Keratinocyte (primary cell): ENCODE measurements around the gene YWHAB. TPM values are rescaled to one million over a fixed set of nuclear protein-coding genes. Genes with fewer than 3 reads are reported as not detected.

ENCODE experiments used
- DNase-seq: peaks from one replicate; pipeline ENCODE4 v3.0.0-alpha.2; 2011; ENCODE audit warnings: low read depth, missing footprints, low spot score
- FAIRE-seq: peaks from 2 replicates; lab custom pipeline; 2011; peaks lifted over from hg19 to GRCh38; lab: Jason Lieb, UNC
- H2AFZ ChIP-seq: 2 replicates; pipeline ENCODE4 v1.6.0; 2012; ENCODE audit warnings: low read length, control low read depth, inconsistent platforms; ENCODE audit not compliant: control insufficient read depth
- H3K27ac ChIP-seq: 2 replicates; pipeline ENCODE4 v1.5.1; 2011; ENCODE audit warnings: low read length; ENCODE audit not compliant: control insufficient read depth, insufficient read depth
- H3K27me3 ChIP-seq: 3 replicates; pipeline ENCODE4 v1.6.0; 2011; ENCODE audit warnings: low read length; ENCODE audit not compliant: control insufficient read depth, insufficient read depth; ENCODE audit errors: extremely low read depth
- H3K36me3 ChIP-seq, 2 experiments: 2 replicates in 1 of 2; 3 replicates in 1 of 2; pipeline ENCODE4 v1.5.1; 2011; ENCODE audit warnings: low read length in 2 of 2, mild to moderate bottlenecking in 1 of 2; ENCODE audit not compliant: control insufficient read depth in 2 of 2, insufficient read depth in 2 of 2; ENCODE audit errors: extremely low read depth in 1 of 2
- H3K4me1 ChIP-seq: 3 replicates; pipeline ENCODE4 v1.5.1; 2011; ENCODE audit warnings: low read length; ENCODE audit not compliant: control insufficient read depth, insufficient read depth; ENCODE audit errors: extremely low read depth
- H3K4me2 ChIP-seq: 3 replicates; pipeline ENCODE4 v1.6.0; 2011; ENCODE audit warnings: low read depth, low read length; ENCODE audit not compliant: control insufficient read depth, insufficient read depth; ENCODE audit errors: extremely low read depth
- H3K4me3 ChIP-seq, 3 experiments: fragments of 200-600 bp in 1 of 3; sonication (generic) in 1 of 3; 2 replicates in 2 of 3; 3 replicates in 1 of 3; pipeline ENCODE4 v1.5.1; 2011 to 2016; ENCODE audit warnings: low read length in 3 of 3, mild to moderate bottlenecking in 3 of 3, control low read depth in 2 of 3, inconsistent platforms in 1 of 3, low read depth in 1 of 3, mixed read lengths in 1 of 3, mixed run types in 1 of 3, moderate library complexity in 1 of 3; ENCODE audit not compliant: control insufficient read depth in 2 of 3, insufficient read depth in 2 of 3; ENCODE audit errors: extremely low read depth in 1 of 3
- H3K79me2 ChIP-seq: 2 replicates; pipeline ENCODE4 v1.6.0; 2012; ENCODE audit warnings: low read length; ENCODE audit not compliant: control insufficient read depth, insufficient read depth
- H3K9ac ChIP-seq: 3 replicates; pipeline ENCODE4 v1.6.0; 2011; ENCODE audit warnings: low read length; ENCODE audit not compliant: control insufficient read depth, insufficient read depth; ENCODE audit errors: extremely low read depth
- H3K9me1 ChIP-seq: 3 replicates; pipeline ENCODE4 v1.6.0; 2011; ENCODE audit warnings: low read length; ENCODE audit not compliant: control insufficient read depth, insufficient read depth; ENCODE audit errors: extremely low read depth
- H3K9me3 ChIP-seq: 2 replicates; pipeline ENCODE4 v1.5.1; 2012; ENCODE audit warnings: low read depth, low read length; ENCODE audit not compliant: control insufficient read depth
- H4K20me1 ChIP-seq: 3 replicates; pipeline ENCODE4 v1.6.0; 2011; ENCODE audit warnings: low read length; ENCODE audit not compliant: control insufficient read depth, insufficient read depth; ENCODE audit errors: extremely low read depth
- EZH2 ChIP-seq: IDR thresholded peaks from one replicate; pipeline ENCODE4 v1.6.1; 2012; ENCODE audit warnings: inconsistent platforms, mild to moderate bottlenecking, low read length, moderate library complexity
- dilution Hi-C: fragments of 300-500 bp; cut with MboI; formaldehyde crosslinking; loops from one replicate; pipeline ENCODE4 v1.7.0; 2020; ENCODE audit warnings: low sequenced_read_pairs; ENCODE audit not compliant: extremely low pct_ligation_motif_present
- polyA plus RNA-seq, 5 experiments: library from polyadenylated mRNA; depleted of rRNA in 3 of 5; stranded (reverse) in 3 of 5; stranded (forward) in 1 of 5; unstranded in 1 of 5; fragments of >200 nt; gene quantifications; 1 replicate in 1 of 5; 2 replicates in 3 of 5; 3 replicates in 1 of 5; pipeline versions ENCODE4 v1.2.1 to v1.2.3, GENCODE V29; 2011 to 2012; ENCODE audit warnings: missing spikeins in 2 of 5, low read depth in 1 of 5, low replicate concordance in 1 of 5
- TF ChIP-seq, protein P1 (sequence below), 3 experiments: IDR thresholded peaks in 1 of 3; conservative IDR thresholded peaks in 1 of 3; optimal IDR thresholded peaks in 1 of 3; 2 replicates in 2 of 3; 3 replicates in 1 of 3; pipeline versions ENCODE3 to v1.5.1; 2011; ENCODE audit warnings: low read length in 3 of 3, mild to moderate bottlenecking in 3 of 3, moderate library complexity in 2 of 3, control low read depth in 1 of 3, inconsistent platforms in 1 of 3; ENCODE audit not compliant: insufficient read depth in 2 of 3; ENCODE audit errors: extremely low read depth in 1 of 3

YWHAB gene
- polyA plus RNA-seq, 1 donor (not counting 4 experiments of a cell fraction or from before 2014, with no cell fraction given) = 214 TPM

DNA sequence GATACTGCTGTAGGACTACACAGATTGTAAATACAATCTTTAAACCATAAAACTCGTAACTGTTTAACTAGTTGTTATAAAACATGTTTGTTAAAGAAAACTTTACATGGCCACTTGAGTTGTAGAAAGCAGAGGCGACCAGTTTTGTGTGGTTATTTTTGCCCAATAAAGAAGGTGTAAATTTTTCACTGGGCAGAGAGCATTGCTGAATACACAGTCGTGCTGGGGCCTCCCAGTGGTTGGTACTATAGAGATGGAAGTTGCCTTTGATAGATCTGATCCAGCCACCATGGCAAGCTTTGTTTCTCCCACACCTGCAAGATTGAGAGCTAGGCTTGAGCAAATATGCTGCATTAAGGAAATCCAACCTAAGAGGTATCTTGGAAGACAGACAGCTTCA, 34.0 kb upstream of the YWHAB start:
- DNase-seq = no peak
- no peaks in the 10 kb centered on the region for H3K9me1 ChIP-seq
- no peaks in the 10 kb centered on the region for H4K20me1 ChIP-seq
- H3K4me1 ChIP-seq = no peaks in the 10 kb centered on the region
- no peak overlapping the region for H3K4me3 ChIP-seq
- no peak overlapping the region for H2AFZ ChIP-seq
- no peak for TF ChIP-seq EZH2
- TF ChIP-seq, protein P1, sequence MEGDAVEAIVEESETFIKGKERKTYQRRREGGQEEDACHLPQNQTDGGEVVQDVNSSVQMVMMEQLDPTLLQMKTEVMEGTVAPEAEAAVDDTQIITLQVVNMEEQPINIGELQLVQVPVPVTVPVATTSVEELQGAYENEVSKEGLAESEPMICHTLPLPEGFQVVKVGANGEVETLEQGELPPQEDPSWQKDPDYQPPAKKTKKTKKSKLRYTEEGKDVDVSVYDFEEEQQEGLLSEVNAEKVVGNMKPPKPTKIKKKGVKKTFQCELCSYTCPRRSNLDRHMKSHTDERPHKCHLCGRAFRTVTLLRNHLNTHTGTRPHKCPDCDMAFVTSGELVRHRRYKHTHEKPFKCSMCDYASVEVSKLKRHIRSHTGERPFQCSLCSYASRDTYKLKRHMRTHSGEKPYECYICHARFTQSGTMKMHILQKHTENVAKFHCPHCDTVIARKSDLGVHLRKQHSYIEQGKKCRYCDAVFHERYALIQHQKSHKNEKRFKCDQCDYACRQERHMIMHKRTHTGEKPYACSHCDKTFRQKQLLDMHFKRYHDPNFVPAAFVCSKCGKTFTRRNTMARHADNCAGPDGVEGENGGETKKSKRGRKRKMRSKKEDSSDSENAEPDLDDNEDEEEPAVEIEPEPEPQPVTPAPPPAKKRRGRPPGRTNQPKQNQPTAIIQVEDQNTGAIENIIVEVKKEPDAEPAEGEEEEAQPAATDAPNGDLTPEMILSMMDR (optimal IDR thresholded peaks at IDR 0.05 in 1 of 3, IDR thresholded peaks at IDR 0.05 in 1 of 3, conservative IDR thresholded peaks at IDR 0.05 in 1 of 3; ENCODE audit: extremely low read depth in 1 of 3, insufficient read depth in 2 of 3, low read length in 3 of 3) = no peak
- H3K4me2 ChIP-seq = no peak overlapping the region
- H3K9me3 ChIP-seq = no peaks in the 10 kb centered on the region
- no peaks in the 10 kb centered on the region for H3K27me3 ChIP-seq
- H3K79me2 ChIP-seq = no peaks in the 10 kb centered on the region
- no peak overlapping the region for H3K9ac ChIP-seq
- dilution Hi-C loops = loop anchor here (25.0 kb wide), 1 partner anchor 89 kb away; no protein-coding TSS in a partner anchor
- no peak for FAIRE-seq
- H3K27ac ChIP-seq = no peak overlapping the region
- H3K36me3 ChIP-seq = no peaks in the 10 kb centered on the region

DNA sequence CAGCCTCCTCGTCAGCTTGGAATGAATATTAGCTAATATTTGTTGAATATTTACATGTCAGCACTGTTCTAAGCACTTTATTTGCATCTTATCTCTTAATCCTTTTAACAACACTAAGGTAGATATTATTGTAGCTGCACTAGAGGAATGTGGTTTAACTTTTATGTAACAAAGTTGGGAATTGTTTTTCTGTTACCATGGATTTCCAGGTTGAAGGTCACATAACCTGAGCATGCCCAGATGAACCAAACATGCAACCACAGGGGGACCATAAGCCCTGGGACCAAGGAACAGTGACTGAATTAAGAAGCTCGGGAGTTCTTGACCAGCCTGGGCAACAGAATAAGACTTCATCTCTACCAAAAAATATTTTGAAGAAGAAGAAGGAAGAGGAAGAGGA, 29.1 kb upstream of the YWHAB start:
- Histone ChIP-seq H3K9ac (no peak overlapping the region), H3K4me3 (no peak overlapping the region), H4K20me1 (no peaks in the 10 kb centered on the region), H3K4me2 (no peak overlapping the region), H3K9me3 (no peaks in the 10 kb centered on the region), H3K27me3 (no peaks in the 10 kb centered on the region), H3K4me1 (no peaks in the 10 kb centered on the region), H3K36me3 (no peaks in the 10 kb centered on the region), H3K79me2 (no peaks in the 10 kb centered on the region), H2AFZ (no peak overlapping the region), H3K27ac (no peak overlapping the region), H3K9me1 (no peaks in the 10 kb centered on the region)
- DNase-seq (no peak), FAIRE-seq (no peak)
- dilution Hi-C loops = loop anchor here (25.0 kb wide), 1 partner anchor 94 kb away; no protein-coding TSS in a partner anchor
- no peak for TF ChIP-seq EZH2
- TF ChIP-seq, protein P1 (optimal IDR thresholded peaks at IDR 0.05 in 1 of 3, IDR thresholded peaks at IDR 0.05 in 1 of 3, conservative IDR thresholded peaks at IDR 0.05 in 1 of 3; ENCODE audit: extremely low read depth in 1 of 3, insufficient read depth in 2 of 3, low read length in 3 of 3) = no peak
